HG02763 (cell line): Measurements from ENCODE around the gene RACGAP1.

Source experiments
- ATAC-seq: cut with Tn5 transposase; IDR thresholded peaks from one replicate; pipeline ENCODE4 v1.9.1; 2021; ENCODE audit warnings: mild to moderate bottlenecking, moderate library complexity; ENCODE audit not compliant: unreplicated experiment

RACGAP1 gene

GRCh38 chr12:49970658-49971057 lies 54.6 kb downstream of the RACGAP1 start:
- no peak for ATAC-seq

DNA sequence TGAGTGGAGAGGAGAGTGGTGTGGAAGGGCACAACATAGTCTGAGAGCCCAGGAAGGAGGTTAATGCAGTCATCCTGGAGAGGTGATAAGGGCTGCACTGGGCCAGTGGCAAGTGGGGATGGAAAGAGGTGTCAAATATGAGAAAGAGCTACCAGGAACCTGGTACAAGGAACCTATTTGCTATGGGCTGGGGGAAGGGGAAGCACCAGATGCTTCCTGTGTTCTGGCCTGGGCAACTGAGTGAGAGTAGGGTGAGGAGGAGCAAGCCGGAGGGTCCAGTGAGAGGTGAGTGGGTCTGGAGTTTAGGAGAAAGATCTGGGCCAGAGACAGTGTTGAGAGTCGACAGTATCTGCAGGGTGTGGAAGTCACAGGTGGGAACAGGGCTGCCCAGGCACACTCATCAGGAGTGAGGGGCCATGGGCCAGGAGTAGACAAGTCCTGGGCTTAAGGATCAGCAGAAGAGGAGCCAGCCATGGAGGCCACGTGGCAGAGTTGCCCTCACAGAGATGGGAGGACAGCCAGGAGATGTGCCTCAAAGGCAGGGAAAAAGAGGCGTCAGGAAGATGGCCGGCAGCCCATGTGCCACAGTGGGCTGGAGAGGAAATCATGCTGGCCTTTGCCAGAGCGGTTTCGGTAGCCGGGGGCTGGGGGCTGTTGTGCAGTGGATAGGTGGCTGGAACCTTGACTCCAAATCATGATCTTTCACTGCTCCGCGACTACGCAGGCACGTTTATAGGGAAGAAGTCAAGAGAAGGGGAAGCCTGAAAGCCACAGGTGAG lies 55.5 kb downstream of the RACGAP1 start:
- ATAC-seq = no peak

DNA sequence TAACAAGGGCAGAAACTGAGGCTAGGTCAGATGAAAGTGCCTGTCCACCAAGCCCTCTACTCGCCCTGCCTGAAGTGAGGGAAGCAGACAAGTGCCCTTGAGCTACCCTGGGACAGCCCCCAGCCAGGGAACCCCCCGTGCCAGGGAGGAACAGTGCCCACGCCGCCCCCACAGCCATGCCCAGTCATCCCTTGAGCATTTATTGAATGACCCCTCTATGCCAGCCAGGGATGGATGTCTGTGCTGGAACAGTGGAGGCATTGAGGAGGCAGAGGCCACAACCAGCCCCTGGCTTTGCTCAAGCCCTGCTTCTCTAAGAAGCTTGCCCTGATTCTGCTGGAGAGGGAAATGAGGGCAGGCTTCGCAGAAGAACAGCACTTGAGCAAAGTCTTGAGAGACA lies 56.3 kb downstream of the RACGAP1 start:
- no peak for ATAC-seq

- no peak for ATAC-seq
Observed at GRCh38 chr12:49968471-49968870, 56.8 kb downstream of the RACGAP1 start.

GRCh38 chr12:49967777-49968250 lies 57.5 kb downstream of the RACGAP1 start:
- ATAC-seq = no peak

- no peak for ATAC-seq
Observed at GRCh38 chr12:49967042-49967776, 58.1 kb downstream of the RACGAP1 start.

DNA sequence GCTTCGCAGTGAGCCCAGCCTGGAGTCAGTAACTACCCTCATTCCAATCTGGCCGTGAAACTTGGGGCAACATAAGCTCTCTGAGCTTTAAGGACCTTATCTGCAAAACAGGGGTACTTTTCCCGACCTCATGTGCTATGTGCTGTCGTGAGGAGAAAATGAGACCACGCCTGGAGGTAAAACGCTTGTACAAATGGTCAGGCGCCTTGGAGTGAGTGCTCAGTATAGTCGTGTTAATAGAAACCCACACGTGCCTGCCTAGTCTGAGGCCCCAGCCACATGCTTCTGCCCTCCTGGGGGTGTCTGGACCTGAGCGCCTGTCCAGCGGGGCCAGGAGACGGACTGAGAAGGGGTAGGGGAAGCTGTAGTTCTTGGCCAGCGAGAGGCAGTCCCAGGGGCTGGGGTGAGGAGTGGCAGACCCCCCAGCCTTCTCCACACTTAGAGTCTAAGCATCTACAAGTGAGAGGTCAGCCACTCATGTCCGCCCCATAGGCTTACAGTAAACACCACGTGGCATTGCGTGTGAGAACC lies 58.7 kb downstream of the RACGAP1 start:
- ATAC-seq = no peak

- ATAC-seq = no peak
Observed at GRCh38 chr12:49965836-49966235, 59.5 kb downstream of the RACGAP1 start.

GRCh38 chr12:49964849-49965624 lies 60.3 kb downstream of the RACGAP1 start:
- no peak for ATAC-seq

DNA sequence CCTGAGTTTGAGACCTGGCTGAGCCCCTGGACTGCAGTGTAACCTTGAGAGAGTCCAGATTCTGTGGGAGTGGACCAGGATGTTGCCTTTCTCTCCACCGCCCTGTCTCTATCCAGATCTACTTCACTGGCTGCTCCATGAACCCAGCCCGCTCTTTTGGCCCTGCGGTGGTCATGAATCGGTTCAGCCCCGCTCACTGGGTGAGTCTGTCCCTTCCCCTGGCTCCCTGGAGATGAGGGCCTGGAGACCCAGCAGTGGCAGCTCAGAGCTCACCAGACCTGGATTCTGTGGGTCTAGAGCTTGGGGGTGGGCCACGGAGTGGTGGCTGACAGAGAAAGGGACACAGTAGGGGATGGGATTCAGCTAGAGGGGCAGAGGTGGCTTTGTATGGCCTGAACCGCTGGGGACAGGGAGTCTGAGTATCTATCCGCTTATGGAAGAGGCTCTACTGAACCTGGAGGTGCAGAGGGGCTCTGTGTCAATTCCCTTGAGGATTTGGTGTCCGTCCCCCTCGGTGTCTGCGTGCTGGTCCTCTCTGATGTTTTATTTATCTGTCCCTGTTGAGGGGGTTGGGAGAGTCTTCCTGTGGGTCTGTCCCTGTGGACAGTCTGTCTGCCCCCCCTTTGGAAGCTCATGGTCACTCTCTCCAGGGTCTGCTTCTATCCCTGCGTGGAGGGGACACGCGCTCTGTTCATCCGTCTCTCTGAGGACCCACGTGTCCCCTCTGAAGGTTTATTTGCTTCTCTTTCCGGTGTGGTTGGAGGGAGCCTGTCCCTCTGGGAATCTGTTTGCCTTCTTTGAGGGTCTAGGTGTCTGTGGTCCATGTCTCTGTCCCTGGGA lies 61.1 kb downstream of the RACGAP1 start:
- ATAC-seq = no peak

- ATAC-seq = no peak
Observed at GRCh38 chr12:49962861-49963765, 62.2 kb downstream of the RACGAP1 start.

DNA sequence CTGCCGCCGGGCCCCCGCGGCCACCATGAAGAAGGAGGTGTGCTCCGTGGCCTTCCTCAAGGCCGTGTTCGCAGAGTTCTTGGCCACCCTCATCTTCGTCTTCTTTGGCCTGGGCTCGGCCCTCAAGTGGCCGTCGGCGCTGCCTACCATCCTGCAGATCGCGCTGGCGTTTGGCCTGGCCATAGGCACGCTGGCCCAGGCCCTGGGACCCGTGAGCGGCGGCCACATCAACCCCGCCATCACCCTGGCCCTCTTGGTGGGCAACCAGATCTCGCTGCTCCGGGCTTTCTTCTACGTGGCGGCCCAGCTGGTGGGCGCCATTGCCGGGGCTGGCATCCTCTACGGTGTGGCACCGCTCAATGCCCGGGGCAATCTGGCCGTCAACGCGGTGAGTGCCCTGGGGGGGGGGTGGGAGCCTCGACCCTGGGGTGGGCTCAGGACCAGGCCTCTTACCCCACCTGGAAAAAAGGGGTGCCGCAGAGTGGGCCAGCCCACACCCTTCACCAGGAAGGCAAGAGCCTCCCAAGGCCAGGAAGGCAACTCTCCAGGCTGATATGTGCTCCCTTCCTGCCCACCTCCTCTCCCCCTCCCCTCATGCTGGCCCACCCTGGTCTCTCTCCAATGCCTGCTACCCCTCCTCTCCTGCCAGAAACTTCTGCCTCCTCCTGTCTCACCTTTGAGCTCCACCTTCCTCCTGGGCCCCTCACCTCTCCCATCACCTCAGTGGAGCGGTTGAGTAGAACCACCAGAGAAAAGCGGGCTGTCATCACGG lies 63.1 kb downstream of the RACGAP1 start:
- no peak for ATAC-seq

- ATAC-seq = no peak
Observed at GRCh38 chr12:49961111-49961922, 64.0 kb downstream of the RACGAP1 start, which contains the start of gene AQP5. Gene AQP5, plus strand, starts transcription at chr12:49961872. Its CDS starts 146 bp downstream, at chr12:49962018.

GRCh38 chr12:49960474-49961110 lies 64.7 kb downstream of the RACGAP1 start:
- ATAC-seq = no peak

DNA sequence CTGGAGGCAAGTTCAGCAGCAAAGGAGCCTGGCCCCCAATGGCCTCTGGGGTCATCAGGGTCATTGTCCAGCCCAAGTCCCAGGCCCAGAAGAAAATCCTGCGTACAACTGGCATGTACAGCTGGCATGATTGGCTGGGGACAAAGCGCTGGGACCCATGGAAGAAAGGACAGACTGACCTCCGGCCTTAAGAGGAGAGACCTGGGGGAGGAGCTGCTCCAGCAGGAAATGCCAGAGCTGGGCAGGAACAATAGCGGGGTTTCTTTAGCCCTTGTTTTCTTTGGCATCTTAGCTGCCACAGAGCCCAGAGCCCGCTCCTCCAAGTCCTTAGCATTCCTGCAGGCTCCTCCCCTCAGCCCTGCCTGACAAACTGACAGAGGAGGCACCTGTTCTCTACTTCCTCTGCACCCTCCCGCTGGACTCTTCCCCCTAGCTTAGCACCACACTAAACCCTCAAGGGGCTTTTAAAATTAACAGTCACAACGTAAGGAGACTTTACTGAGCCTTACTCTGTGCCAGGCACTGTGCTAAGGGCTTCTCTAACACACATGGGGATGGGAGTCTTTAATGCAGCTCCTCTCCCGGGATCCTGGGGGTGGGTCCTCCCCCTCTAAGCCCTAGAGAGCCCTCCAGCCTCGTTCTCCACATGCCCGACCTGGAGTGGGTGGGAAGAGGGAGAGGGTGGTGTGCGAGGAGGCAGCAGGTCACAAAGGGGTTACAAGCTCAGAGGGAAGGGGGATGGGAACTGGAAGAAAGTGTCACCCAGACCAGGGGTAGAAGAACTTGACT lies 65.4 kb downstream of the RACGAP1 start:
- no peak for ATAC-seq

- no peak for ATAC-seq
Observed at GRCh38 chr12:49957570-49957967, 67.7 kb downstream of the RACGAP1 start.
